HepG2 (cell line): ENCODE results near the gene PTPN3. TPM values are rescaled to one million over a fixed set of nuclear protein-coding genes. Genes with fewer than 3 reads are reported as not detected.

ENCODE experiments used
- DR1 ChIP-seq: sonication (generic); formaldehyde crosslinking; IDR thresholded peaks from 2 replicates; pipeline ENCODE4 v1.8.0; 2021; ENCODE audit warnings: mild to moderate bottlenecking, missing genetic modification reagents, inconsistent platforms
- FOXP1 ChIP-seq, 2 experiments: fragments of 450-650 bp in 1 of 2; IDR thresholded peaks; 2 replicates each; pipeline ENCODE4 v1.6.1; 2017 to 2018; ENCODE audit warnings: antibody characterized with exemption in 1 of 2
- GRHL1 ChIP-seq: sonication (generic); formaldehyde crosslinking; conservative IDR thresholded peaks from 2 replicates; pipeline ENCODE4 v1.8.0; 2022; ENCODE audit warnings: missing genetic modification reagents
- HMG20A ChIP-seq: IDR thresholded peaks from 2 replicates; pipeline ENCODE4 v1.6.1; 2016; ENCODE audit warnings: borderline replicate concordance
- JUNB ChIP-seq: sonication (generic); formaldehyde crosslinking; IDR thresholded peaks from 2 replicates; pipeline ENCODE4 v1.8.0; 2022; ENCODE audit warnings: missing genetic modification reagents, mild to moderate bottlenecking, borderline replicate concordance
- KLF11 ChIP-seq: IDR thresholded peaks from 2 replicates; pipeline ENCODE4 v1.6.1; 2016; ENCODE audit warnings: missing compliant biosample characterization
- MTF2 ChIP-seq: sonication (generic); formaldehyde crosslinking; IDR thresholded peaks from 2 replicates; pipeline ENCODE4 v1.5.0; 2020; ENCODE audit warnings: missing genetic modification reagents, borderline replicate concordance
- PRMT3 ChIP-seq: sonication (generic); formaldehyde crosslinking; IDR thresholded peaks from 2 replicates; pipeline ENCODE4 v1.8.1; 2022; ENCODE audit warnings: low read depth, mild to moderate bottlenecking, moderate library complexity, missing genetic modification reagents, borderline replicate concordance
- SP5 ChIP-seq: IDR thresholded peaks from 2 replicates; pipeline ENCODE4 v1.6.1; 2016; ENCODE audit warnings: low read depth, borderline replicate concordance
- USF2 ChIP-seq, 2 experiments: sonication (generic) in 1 of 2; formaldehyde crosslinking in 1 of 2; IDR thresholded peaks; 2 replicates each; pipeline versions ENCODE4 v1.5.1 to v1.6.1; 2011 to 2020; ENCODE audit warnings: borderline replicate concordance in 1 of 2, low read depth in 1 of 2, low read length in 1 of 2, mild to moderate bottlenecking in 1 of 2, missing genetic modification reagents in 1 of 2, moderate library complexity in 1 of 2
- ZFAT ChIP-seq: sonication (generic); formaldehyde crosslinking; conservative IDR thresholded peaks from 2 replicates; pipeline ENCODE4 v1.8.1; 2023; ENCODE audit warnings: missing genetic modification reagents, inconsistent platforms
- ZKSCAN8 ChIP-seq: IDR thresholded peaks from 2 replicates; pipeline ENCODE4 v1.6.1; 2016; ENCODE audit warnings: borderline replicate concordance, missing genetic modification reagents, missing compliant biosample characterization
- ZNF710 ChIP-seq: sonication (generic); formaldehyde crosslinking; IDR thresholded peaks from 2 replicates; pipeline ENCODE4 v1.5.0; 2020; ENCODE audit warnings: mild to moderate bottlenecking, missing genetic modification reagents, borderline replicate concordance
- polyA plus RNA-seq, 8 experiments: library from polyadenylated mRNA; depleted of rRNA in 3 of 8; stranded (reverse) in 7 of 8; unstranded in 1 of 8; fragments of >200 nt; fragmentation: Illumina TruSeq in 4 of 8; extraction: Trizol in 4 of 8; gene quantifications; 2 replicates each; pipeline versions ENCODE4 v1.2.1 to v1.2.3, GENCODE V29; 2011 to 2016; ENCODE audit warnings: low read depth in 4 of 8, missing spikeins in 1 of 8, mixed read lengths in 1 of 8; ENCODE audit not compliant: insufficient read depth in 1 of 8
- total RNA-seq, 5 experiments: library from RNA; depleted of rRNA; stranded (reverse); fragments of >200 nt; fragmentation: Illumina TruSeq; extraction: Trizol; gene quantifications; 2 replicates each; pipeline ENCODE4 v1.2.3, GENCODE V29; 2016; ENCODE audit warnings: low read depth in 1 of 5
- TF ChIP-seq, protein P1 (sequence below): sonication (generic); formaldehyde crosslinking; IDR thresholded peaks from 2 replicates; pipeline ENCODE4 v1.4.0; 2020; ENCODE audit warnings: mild to moderate bottlenecking, missing genetic modification reagents
- TF ChIP-seq, protein P2 (sequence below): sonication (generic); formaldehyde crosslinking; IDR thresholded peaks from 2 replicates; pipeline ENCODE4 v1.8.0; 2022; ENCODE audit warnings: missing genetic modification reagents, low read depth, mild to moderate bottlenecking, borderline replicate concordance
- TF ChIP-seq, protein P3 (sequence below): sonication (generic); formaldehyde crosslinking; IDR thresholded peaks from 2 replicates; pipeline ENCODE4 v1.5.1; 2020; ENCODE audit warnings: missing genetic modification reagents, mild to moderate bottlenecking, borderline replicate concordance

Gene PTPN3
- total and polyA plus RNA-seq, 2 of the 13 experiments (the other 11 are each of a cell fraction or from before 2014, with no cell fraction given) = 5.6 to 20.5 TPM

DNA sequence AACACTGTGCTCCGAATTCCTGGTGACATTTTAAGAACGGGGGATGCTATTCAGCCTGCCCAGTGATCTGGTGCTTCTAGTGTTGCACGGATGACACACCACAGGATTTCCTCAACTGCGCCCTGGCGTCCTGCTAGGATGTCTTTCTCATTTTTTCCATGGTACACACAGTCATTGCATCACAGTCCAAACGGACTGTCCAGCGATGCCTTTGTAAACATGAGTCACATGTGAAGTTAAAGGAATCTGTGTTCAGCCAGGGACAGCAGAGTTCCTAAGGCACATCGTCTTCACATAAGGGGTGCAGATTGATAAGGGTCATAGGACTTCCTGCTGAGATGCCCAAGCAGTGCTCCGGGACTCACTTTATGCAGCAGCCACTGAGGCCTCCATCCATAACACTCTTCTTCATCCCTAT lies 9.3 kb upstream of the PTPN3 start (continued):
- TF ChIP-seq GRHL1 (CRISPR knock-in tag) = no peak
- peak; percentile 89 for TF ChIP-seq JUNB (CRISPR knock-in tag)
- peak; percentile 59 for TF ChIP-seq SP5 (CRISPR knock-in tag)
- no peak for TF ChIP-seq ZFAT (CRISPR knock-in tag)
- TF ChIP-seq FOXP1 (IDR thresholded peaks at IDR 0.05) = peak; percentile 76
- peak; percentile 94 for TF ChIP-seq FOXP1 (CRISPR knock-in tag; IDR thresholded peaks at IDR 0.05)
- peak; percentile 96 for TF ChIP-seq HMG20A (CRISPR knock-in tag)
- no peak for TF ChIP-seq PRMT3 (CRISPR knock-in tag)
- no peak for TF ChIP-seq DR1
- peak; percentile 82; the same call in 1 of the 2 replicates for TF ChIP-seq ZNF710
- TF ChIP-seq, protein P1, sequence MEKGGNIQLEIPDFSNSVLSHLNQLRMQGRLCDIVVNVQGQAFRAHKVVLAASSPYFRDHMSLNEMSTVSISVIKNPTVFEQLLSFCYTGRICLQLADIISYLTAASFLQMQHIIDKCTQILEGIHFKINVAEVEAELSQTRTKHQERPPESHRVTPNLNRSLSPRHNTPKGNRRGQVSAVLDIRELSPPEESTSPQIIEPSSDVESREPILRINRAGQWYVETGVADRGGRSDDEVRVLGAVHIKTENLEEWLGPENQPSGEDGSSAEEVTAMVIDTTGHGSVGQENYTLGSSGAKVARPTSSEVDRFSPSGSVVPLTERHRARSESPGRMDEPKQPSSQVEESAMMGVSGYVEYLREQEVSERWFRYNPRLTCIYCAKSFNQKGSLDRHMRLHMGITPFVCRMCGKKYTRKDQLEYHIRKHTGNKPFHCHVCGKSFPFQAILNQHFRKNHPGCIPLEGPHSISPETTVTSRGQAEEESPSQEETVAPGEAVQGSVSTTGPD (CRISPR knock-in tag) = no peak
- TF ChIP-seq MTF2 (CRISPR knock-in tag) = peak; percentile 19; the same call in 1 of the 2 replicates
- peak; percentile 58; the same call in 1 of the 2 replicates for TF ChIP-seq KLF11 (CRISPR knock-in tag)
- peak; percentile 60 for TF ChIP-seq USF2 (IDR thresholded peaks at IDR 0.05; ENCODE audit: low read depth, low read length)
- TF ChIP-seq USF2 (CRISPR knock-in tag; IDR thresholded peaks at IDR 0.05; ENCODE audit: borderline replicate concordance) = no peak; the same call in 1 of the 2 replicates
- peak; percentile 85 for TF ChIP-seq ZKSCAN8 (CRISPR knock-in tag)
- TF ChIP-seq, protein P2, sequence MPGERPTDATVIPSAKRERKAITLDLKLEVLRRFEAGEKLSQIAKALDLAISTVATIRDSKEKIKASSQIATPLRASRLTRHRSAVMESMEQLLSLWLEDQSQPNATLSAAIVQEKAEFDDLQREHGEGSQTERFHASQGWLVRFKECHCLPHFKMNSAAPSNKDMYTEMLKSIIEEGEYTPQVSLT (CRISPR knock-in tag) = no peak
- TF ChIP-seq, protein P3, sequence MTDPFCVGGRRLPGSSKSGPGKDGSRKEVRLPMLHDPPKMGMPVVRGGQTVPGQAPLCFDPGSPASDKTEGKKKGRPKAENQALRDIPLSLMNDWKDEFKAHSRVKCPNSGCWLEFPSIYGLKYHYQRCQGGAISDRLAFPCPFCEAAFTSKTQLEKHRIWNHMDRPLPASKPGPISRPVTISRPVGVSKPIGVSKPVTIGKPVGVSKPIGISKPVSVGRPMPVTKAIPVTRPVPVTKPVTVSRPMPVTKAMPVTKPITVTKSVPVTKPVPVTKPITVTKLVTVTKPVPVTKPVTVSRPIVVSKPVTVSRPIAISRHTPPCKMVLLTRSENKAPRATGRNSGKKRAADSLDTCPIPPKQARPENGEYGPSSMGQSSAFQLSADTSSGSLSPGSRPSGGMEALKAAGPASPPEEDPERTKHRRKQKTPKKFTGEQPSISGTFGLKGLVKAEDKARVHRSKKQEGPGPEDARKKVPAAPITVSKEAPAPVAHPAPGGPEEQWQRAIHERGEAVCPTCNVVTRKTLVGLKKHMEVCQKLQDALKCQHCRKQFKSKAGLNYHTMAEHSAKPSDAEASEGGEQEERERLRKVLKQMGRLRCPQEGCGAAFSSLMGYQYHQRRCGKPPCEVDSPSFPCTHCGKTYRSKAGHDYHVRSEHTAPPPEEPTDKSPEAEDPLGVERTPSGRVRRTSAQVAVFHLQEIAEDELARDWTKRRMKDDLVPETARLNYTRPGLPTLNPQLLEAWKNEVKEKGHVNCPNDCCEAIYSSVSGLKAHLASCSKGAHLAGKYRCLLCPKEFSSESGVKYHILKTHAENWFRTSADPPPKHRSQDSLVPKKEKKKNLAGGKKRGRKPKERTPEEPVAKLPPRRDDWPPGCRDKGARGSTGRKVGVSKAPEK (CRISPR knock-in tag) = no peak
